OCI-LY3 (cell line): Measurements from ENCODE around the gene ATP12A.

ENCODE experiments used
- CTCF ChIP-seq: fragments of 200-600, 300-600 bp; sonication (generic); IDR thresholded peaks from 2 replicates; pipeline ENCODE4 v1.5.1; 2014; ENCODE audit warnings: antibody characterized with exemption, low read length, low read depth
- EZH2phosphoT487 ChIP-seq: fragments of 200-600 bp; shearing (Covaris generic); IDR thresholded peaks from 2 replicates; pipeline ENCODE4 v1.6.1; 2018; ENCODE audit warnings: antibody characterized with exemption, mixed run types, low read depth

GRCh38 chr13:24680921-24681604, 855 bp downstream of the ATP12A start:
- TF ChIP-seq CTCF (no peak), EZH2phosphoT487 (no peak)
